ELR (cell line): ENCODE data around the gene DIAPH2.
A peak's percentile ranks its signal among the peaks of the same experiment; 100 is the strongest.

Experiments used
- DNase-seq: peaks from one replicate; pipeline ENCODE4 v3.0.0-alpha.2; 2015; ENCODE audit warnings: low read depth

The DIAPH2 gene

GRCh38 chrX:96684339-96685209 is at the start of gene DIAPH2:
Gene DIAPH2 (plus strand): TSS chrX:96684842.
- peak; percentile 83 for DNase-seq

- DNase-seq, result no peak
Observed at GRCh38 chrX:96650023-96650422, 34.6 kb upstream of the DIAPH2 start.

- no peak for DNase-seq
Observed at GRCh38 chrX:96655947-96656623, 28.6 kb upstream of the DIAPH2 start.

- no peak for DNase-seq
Observed at GRCh38 chrX:96682516-96682915, 2.1 kb upstream of the DIAPH2 start.

GRCh38 chrX:96683997-96684338 is 674 bp upstream of the DIAPH2 start:
- DNase-seq, result no peak

- peak; percentile 64 for DNase-seq
Observed at GRCh38 chrX:96685210-96686099, 813 bp downstream of the DIAPH2 start.

- DNase-seq, result no peak
Observed at GRCh38 chrX:96687776-96688175, 3.1 kb downstream of the DIAPH2 start.

GRCh38 chrX:96688789-96689188 is 4.1 kb downstream of the DIAPH2 start:
- DNase-seq, result no peak

GRCh38 chrX:96689991-96690390 is 5.3 kb downstream of the DIAPH2 start:
- no peak for DNase-seq

- DNase-seq, result no peak
Observed at GRCh38 chrX:96692454-96692853, 7.8 kb downstream of the DIAPH2 start.

GRCh38 chrX:96692890-96693289 is 8.2 kb downstream of the DIAPH2 start:
- DNase-seq, result no peak

GRCh38 chrX:96693407-96693806 is 8.8 kb downstream of the DIAPH2 start:
- DNase-seq, result no peak

- no peak for DNase-seq
Observed at GRCh38 chrX:96696462-96696861, 11.8 kb downstream of the DIAPH2 start.

- DNase-seq, result no peak
Observed at GRCh38 chrX:96700625-96701024, 16.0 kb downstream of the DIAPH2 start.

GRCh38 chrX:96703379-96703778 is 18.7 kb downstream of the DIAPH2 start:
- DNase-seq, result no peak

GRCh38 chrX:96703816-96704215 is 19.2 kb downstream of the DIAPH2 start:
- DNase-seq, result peak; percentile 32

- DNase-seq, result peak; percentile 52
Observed at GRCh38 chrX:96704629-96705028, 20.0 kb downstream of the DIAPH2 start.

GRCh38 chrX:96705905-96706304 is 21.3 kb downstream of the DIAPH2 start:
- DNase-seq, result no peak

GRCh38 chrX:96707804-96708203 is 23.2 kb downstream of the DIAPH2 start:
- DNase-seq, result no peak

- no peak for DNase-seq
Observed at GRCh38 chrX:96710031-96710430, 25.4 kb downstream of the DIAPH2 start.

- no peak for DNase-seq
Observed at GRCh38 chrX:96713303-96713702, 28.7 kb downstream of the DIAPH2 start.

- peak; percentile 1 for DNase-seq
Observed at GRCh38 chrX:96714393-96714792, 29.8 kb downstream of the DIAPH2 start.
